Muscle of back (tissue), 13 donors: ENCODE data around the gene ZCCHC9. TPM values are rescaled to one million over a fixed set of nuclear protein-coding genes. Genes with fewer than 3 reads are reported as not detected.
"Not testable (repeated sequence)": the region's sequence is repeated elsewhere in the genome, so short reads cannot be mapped to it uniquely, and the experiment has no call there.

ENCODE experiments used
- DNase-seq, 3 donors: peaks; one replicate each; pipeline versions ENCODE4 v3.0.0 to v3.0.0-alpha.2; 2013
- long read RNA-seq, 9 donors: transcript quantifications; one replicate each; lab custom pipeline, GENCODE V29; 2026
- polyA plus RNA-seq, 10 donors: library from polyadenylated mRNA; unstranded; fragments of 120-200 nt; gene quantifications; one replicate each; pipeline ENCODE4 v1.2.1, GENCODE V29; 2013; ENCODE audit not compliant: insufficient read length in 10 of 10

Gene ZCCHC9
- 10 to 100 TPM; 24.4 to 35.3 (median 28.3) TPM for polyA plus RNA-seq
- long read RNA-seq, donor 1, partial matches to known transcripts: 0 of 4 reads
- long read RNA-seq, donor 1, other reads (novel, unspliced or antisense): 0 of 4 reads
- long read RNA-seq, donor 2, full-length matches to known transcripts: 12 of 20 reads
- long read RNA-seq, donor 2, partial matches to known transcripts: 8 of 20 reads
- long read RNA-seq, donor 2, other reads (novel, unspliced or antisense): 0 of 20 reads
- long read RNA-seq, donor 3: 0 reads
- long read RNA-seq, donor 4, partial matches to known transcripts: 0 of 5 reads
- long read RNA-seq, donor 4, other reads (novel, unspliced or antisense): 0 of 5 reads
- long read RNA-seq, donor 5, full-length matches to known transcripts: 9 of 20 reads
- long read RNA-seq, donor 5, partial matches to known transcripts: 11 of 20 reads
- long read RNA-seq, donor 5, other reads (novel, unspliced or antisense): 0 of 20 reads
- long read RNA-seq, donor 6, full-length matches to known transcripts: 11 of 16 reads
- long read RNA-seq, donor 6, partial matches to known transcripts: 5 of 16 reads
- long read RNA-seq, donor 6, other reads (novel, unspliced or antisense): 0 of 16 reads
- long read RNA-seq, donor 7, full-length matches to known transcripts: 5 of 5 reads
- long read RNA-seq, donor 7, partial matches to known transcripts: 0 of 5 reads
- long read RNA-seq, donor 7, other reads (novel, unspliced or antisense): 0 of 5 reads
- long read RNA-seq, donor 8, partial matches to known transcripts: 0 of 5 reads
- long read RNA-seq, donor 8, other reads (novel, unspliced or antisense): 0 of 5 reads
- long read RNA-seq, donor 9: 0 reads

DNA sequence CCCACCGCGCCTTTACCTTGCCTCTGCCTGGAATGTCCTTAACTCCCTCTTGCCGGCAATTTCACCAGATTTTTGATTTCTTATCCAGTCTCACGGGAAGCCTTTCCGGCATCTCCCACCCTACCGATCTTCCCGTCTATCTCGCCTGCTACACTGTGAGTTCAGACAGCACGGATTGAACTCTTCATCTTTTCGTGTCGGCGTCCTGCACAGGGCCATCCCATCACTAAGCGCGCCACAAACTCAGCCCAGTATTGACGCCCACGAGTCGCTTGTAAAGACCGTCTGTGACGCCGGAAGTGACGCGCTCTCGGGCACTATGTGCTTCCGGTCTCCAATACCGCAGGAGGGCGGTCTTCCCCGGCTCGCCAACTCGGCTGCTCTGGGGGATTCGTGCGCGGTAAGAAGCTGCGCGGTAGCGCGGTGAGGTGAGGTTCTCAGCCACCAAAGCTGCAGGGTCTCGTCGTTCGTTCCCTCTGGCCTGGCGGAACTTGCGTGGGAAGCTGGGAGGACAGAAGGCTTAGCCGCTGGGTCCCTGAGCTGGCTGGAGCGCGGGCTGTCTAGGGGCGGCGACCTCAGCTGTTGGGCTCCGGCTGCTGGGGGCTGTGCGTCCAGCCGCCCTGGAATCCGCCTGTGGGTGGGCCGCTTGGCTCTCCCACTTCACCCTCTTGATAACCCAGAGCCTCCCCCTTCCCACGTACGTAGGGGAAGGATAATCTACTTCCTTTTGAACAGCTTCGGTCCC is at the start of gene ZCCHC9:
ZCCHC9 (plus strand) TSS at position 317 of the 745 bp plus-strand sequence. CDS start 3,171 bp downstream, outside the sequence.
- DNase-seq: peak; percentile 96 to 98 (median 97)

- no peak for DNase-seq
Measured at GRCh38 chr5:81251922-81252321, 49.5 kb upstream of the ZCCHC9 start.

GRCh38 chr5:81252904-81253303 is 48.5 kb upstream of the ZCCHC9 start:
- DNase-seq: no peak

DNA sequence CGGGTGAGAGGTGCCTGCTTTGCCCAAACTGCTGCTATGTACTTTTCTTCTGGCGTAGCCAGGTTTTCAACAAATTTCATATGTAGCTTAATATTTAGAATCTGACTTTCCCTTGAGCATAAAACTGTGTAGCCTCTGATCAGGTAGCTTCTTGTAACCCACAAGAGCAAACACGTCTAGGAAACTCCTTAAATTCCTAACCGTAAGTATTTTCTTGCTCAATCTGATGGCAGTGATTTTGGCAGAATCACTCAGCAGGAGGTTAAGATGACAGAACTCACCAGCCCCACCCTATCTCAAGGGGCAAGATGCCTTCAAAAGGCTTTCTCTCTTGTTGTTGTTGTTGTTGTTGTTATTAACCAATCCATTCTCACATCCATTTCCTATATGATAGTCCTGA is 47.5 kb upstream of the ZCCHC9 start:
- DNase-seq: no peak

DNA sequence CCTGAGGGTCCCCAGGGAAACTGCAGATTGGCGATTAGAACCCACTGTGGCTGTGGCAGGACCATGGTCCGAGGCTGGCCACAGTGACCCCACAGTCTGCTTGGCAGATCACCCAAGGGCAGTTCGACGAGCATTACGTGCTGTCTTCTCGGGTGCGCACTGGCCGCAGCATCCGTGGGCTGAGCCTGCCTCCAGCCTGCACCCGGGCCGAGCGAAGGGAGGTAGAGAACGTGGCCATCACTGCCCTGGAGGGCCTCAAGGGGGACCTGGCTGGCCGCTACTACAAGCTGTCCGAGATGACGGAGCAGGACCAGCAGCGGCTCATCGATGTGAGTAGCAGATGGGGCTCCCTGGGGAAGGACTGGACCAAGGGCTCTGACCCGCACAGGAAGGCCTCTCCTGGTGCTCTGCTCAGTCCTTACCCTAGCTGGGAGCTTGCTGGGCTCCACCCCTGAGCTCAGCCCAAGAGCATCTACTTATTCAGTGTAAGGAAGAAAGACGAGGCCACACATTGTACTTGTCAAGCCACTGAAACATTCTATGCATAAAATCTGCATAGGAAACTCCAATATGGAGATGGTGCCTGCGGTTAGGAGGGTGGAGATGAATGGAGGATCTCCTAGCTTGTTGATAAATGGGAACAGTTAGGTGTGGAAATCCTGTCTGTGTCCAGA is 46.4 kb upstream of the ZCCHC9 start:
- DNase-seq: no peak

DNA sequence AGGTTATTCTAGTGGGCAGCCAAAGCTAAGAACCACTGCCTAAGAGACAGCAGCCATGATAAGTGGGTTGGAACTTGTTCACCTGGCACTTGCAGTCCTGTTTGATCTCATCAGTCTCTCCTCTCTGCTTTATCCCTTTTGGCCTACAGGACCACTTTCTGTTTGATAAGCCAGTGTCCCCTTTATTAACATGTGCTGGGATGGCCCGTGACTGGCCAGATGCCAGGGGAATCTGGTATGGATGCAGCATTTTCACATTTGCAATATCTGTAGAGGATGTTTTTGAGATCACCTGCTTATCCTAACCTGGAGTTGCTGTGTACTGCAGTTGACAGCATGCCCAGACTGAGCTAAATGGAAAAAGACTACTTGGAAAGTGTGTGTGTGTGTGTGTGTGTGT is 44.6 kb upstream of the ZCCHC9 start:
- no peak for DNase-seq

DNA sequence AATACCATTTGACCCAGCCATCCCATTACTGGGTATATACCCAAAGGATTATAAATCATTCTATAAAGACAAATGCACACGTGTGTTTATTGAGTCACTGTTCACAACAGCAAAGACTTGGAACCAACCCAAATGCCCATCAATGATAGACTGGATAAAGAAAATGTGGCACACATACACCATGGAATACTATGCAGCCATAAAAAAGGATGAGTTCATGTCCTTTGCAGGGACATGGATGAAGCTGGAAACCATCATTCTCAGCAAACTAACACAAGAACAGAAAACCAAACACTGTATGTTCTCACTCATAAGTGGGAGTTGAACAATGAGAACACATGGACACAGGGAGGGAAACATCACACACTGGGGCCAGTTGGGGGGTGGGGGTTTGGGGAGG is 38.6 kb upstream of the ZCCHC9 start:
- not testable (repeated sequence) for DNase-seq

GRCh38 chr5:81265101-81265500 is 36.3 kb upstream of the ZCCHC9 start:
- no peak for DNase-seq

DNA sequence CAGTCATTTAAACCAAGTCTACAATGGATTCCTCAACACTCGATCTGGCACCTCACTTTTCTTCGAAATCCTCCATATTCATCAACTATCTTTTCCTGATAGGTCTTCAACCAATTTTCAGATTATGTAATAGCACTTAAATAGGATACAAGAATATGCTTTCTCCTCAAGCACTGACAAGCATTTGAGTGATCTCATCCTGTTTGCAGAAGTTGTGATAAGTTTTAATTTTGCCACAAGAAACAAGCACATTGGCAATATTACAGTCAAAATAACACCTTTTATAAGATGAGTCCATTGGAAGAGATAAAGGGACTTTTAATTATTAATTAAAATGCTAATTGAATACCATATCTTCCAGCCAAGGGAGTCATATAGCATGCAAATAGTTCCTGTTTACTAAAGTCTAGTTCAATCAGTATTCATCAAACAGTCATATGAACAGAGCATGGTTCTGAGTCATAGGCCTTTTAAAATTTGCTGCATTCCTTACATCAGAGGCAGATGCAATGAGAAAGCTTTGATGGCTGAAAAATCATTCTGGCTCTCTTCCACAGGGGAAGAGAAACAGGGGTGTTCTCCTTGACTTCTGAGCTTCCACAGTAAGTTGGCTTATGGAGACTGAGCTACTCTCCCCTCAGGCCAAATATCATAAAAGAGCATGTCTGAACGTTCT is 32.7 kb upstream of the ZCCHC9 start:
- DNase-seq: peak in 2 of 3 donors; percentile 15 to 60

DNA sequence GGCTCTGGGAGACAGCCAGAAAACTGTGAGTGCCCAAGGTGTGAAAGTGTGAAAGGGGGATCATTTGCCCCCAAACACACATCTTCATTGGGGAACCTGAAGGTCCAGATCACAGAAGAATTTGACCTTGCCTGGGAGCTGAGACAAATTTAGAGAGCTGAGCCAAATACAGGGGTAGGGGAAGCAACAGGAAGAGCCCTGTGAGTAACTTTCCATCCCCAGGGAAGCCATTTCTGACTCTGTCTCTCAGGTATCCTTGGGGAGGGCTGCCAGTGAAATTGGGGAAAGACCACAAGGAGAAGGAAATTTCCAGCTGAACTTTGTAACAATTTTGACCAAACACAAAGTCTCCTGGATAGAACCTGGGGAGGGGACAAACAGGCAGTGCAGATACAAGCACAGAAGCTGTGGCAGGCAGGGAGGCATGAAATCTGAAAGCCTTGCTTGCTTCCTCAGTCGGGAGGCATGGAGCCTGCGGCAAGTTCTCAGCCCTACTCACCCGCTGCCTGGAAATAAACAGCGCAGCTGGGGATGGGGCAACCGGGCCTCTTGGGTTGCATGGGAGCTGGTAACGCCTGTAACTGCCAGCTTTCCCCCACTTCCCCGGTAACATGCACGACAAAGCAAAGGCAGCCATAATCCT is 31.5 kb upstream of the ZCCHC9 start:
- DNase-seq: no peak

GRCh38 chr5:81270394-81271027 is 30.9 kb upstream of the ZCCHC9 start:
- not testable (repeated sequence) for DNase-seq

DNA sequence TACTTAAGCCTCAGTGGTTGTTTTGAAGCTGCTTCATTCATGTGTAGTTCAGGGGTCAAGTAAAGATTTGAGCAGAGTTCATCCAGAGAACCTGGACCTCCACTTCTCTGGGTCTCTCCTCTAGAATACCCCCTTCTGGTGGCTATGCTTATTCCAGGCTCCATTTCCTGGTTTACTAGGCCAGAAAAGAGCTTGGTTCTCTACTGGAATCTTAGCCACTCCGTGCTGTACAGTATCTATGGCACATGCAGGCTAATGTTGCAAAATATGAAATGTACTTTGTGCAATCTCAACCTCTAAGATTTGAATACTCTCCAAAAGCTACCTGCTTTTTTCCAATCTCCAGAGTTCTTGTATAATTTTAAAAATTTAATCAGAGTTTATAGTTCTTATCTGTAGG is 17.4 kb upstream of the ZCCHC9 start:
- DNase-seq: no peak

- no peak for DNase-seq
Measured at GRCh38 chr5:81286059-81286617, 15.2 kb upstream of the ZCCHC9 start.

- DNase-seq: no peak
Measured at GRCh38 chr5:81288021-81288433, 13.4 kb upstream of the ZCCHC9 start.

- no peak for DNase-seq
Measured at GRCh38 chr5:81290146-81290545, 11.2 kb upstream of the ZCCHC9 start.

DNA sequence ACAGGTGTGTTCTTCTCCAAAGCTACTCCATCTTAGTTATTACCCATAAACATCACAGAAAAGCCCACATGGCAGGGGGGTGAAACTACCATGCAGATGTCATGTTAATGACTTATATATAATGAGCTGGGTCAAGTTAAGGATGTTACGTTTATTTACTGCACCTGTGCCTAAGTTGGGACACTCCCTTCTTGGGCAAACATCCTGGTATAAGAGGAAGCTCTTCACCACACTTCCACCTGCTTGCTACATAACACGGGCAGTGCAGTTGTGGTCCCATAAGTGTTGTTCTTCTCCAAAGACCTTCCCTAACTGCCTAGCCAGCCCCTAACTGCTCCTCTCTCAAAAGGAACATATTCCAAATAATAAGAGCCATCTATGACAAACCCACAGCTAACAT is 9.3 kb upstream of the ZCCHC9 start:
- no peak for DNase-seq

GRCh38 chr5:81294021-81294420 is 7.4 kb upstream of the ZCCHC9 start:
- not testable (repeated sequence) for DNase-seq

GRCh38 chr5:81297531-81297930 is 3.9 kb upstream of the ZCCHC9 start:
- no peak for DNase-seq

DNA sequence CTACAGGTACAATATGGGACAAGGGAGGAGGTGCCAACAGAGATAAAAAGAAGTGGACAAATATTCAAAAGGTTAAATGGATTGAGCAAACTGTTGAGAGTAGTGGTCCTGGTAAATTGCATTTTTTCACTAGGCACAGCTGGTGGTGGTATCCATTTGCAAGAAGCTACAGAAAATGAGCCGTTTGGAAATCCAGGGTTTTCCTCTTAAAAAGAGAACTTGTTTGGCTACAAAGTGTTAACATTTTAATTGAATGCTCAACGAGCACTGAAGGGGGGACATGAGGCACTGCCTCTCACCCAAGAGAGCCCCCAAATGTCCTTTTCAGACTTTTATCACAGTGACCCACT is 491 bp upstream of the ZCCHC9 start:
- DNase-seq: no peak

DNA sequence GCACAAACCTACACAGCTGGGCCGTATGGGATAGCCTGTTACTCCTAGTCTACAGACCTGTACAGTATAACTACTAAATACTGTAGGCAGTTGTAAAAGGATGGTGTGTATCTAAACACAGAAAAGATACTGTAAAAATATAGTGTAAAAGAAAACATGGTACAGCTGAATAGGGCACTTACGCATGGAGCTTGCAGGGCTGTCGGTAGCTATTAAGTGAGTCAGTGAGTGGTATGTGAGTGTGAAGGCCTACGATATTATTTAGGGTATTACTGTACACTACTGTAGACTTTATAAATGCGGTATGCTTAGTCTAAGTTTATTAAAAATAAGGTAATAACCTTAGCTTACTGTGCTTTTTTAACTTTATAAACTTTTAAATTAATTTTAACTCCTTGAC is 1.2 kb downstream of the ZCCHC9 start:
- no peak for DNase-seq
